GM12878 (cell line): ENCODE measurements around the gene CLVS2. TPM values are rescaled to one million over a fixed set of nuclear protein-coding genes. Genes with fewer than 3 reads are reported as not detected.

Experiments used
- BCL3 ChIP-seq: IDR thresholded peaks from 2 replicates; pipeline ENCODE4 v1.6.1; 2011; ENCODE audit warnings: borderline replicate concordance, low read depth, mild to moderate bottlenecking, moderate library complexity, low read length; ENCODE audit not compliant: insufficient read depth, poor library complexity, severe bottlenecking
- ETV6 ChIP-seq, 2 experiments: fragments of 450-650 bp in 1 of 2; IDR thresholded peaks in 1 of 2; conservative IDR thresholded peaks in 1 of 2; 2 replicates each; pipeline ENCODE4 v1.6.1; 2014; ENCODE audit warnings: antibody characterized with exemption in 1 of 2, borderline replicate concordance in 1 of 2, low read depth in 1 of 2, mild to moderate bottlenecking in 1 of 2, moderate library complexity in 1 of 2
- RELA ChIP-seq: fragments of 450-650 bp; IDR thresholded peaks from 2 replicates; pipeline ENCODE4 v1.8.0; 2014; ENCODE audit warnings: borderline replicate concordance; ENCODE audit not compliant: partially characterized antibody
- RUNX3 ChIP-seq: IDR thresholded peaks from 2 replicates; pipeline ENCODE4 v1.6.1; 2012; ENCODE audit warnings: low read length, inconsistent platforms
- ZNF592 ChIP-seq: fragments of 450-650 bp; IDR thresholded peaks from 2 replicates; pipeline ENCODE4 v1.6.1; 2017; ENCODE audit warnings: mild to moderate bottlenecking, moderate library complexity
- polyA plus RNA-seq, 11 experiments: library from polyadenylated mRNA; depleted of rRNA in 4 of 11; unstranded in 6 of 11; stranded (reverse) in 5 of 11; fragments of >200 nt; fragmentation: Nextera tagmentation in 4 of 11; fragmentation: Illumina TruSeq in 1 of 11; extraction: Ambion mirVana in 4 of 11; extraction: Trizol in 1 of 11; gene quantifications; 1 replicate in 1 of 11; 2 replicates in 10 of 11; pipeline versions ENCODE4 v1.2.1 to v1.2.3, GENCODE V29; 2011 to 2016; ENCODE audit warnings: inconsistent platforms in 2 of 11, missing spikeins in 2 of 11, low read depth in 1 of 11
- total RNA-seq, 4 experiments: library from RNA; depleted of rRNA in 3 of 4; stranded (reverse); fragments of >200 nt in 3 of 4; fragmentation: Illumina TruSeq in 1 of 4; extraction: Trizol in 1 of 4; gene quantifications; 2 replicates each; pipeline versions ENCODE4 v1.2.1 to v1.2.3, GENCODE V29; 2013 to 2021

The CLVS2 gene
- total and polyA plus RNA-seq, 10 of the 15 experiments (the other 5 are each of a cell fraction or from before 2014, with no cell fraction given): not detected

- TF ChIP-seq BCL3 (no peak), RELA (no peak), RUNX3 (no peak), ZNF592 (no peak), ETV6 (conservative IDR thresholded peaks at IDR 0.05 in 1 of 2, IDR thresholded peaks at IDR 0.05 in 1 of 2; ENCODE audit: borderline replicate concordance in 1 of 2, low read depth in 1 of 2) (no peak)
- TF ChIP-seq, all 136 proteins: peak for 0
Observed at GRCh38 chr6:123117145-123117908, 121.3 kb downstream of the CLVS2 start (continued).
